SKM-1 treated with dmso at 0.1 percent for 144 hours (cell line): ENCODE data around the gene RAPGEF2.
"Not testable (repeated sequence)": the region's sequence is repeated elsewhere in the genome, so short reads cannot be mapped to it uniquely, and the experiment has no call there.

ENCODE experiments used
- DNase-seq: peaks from one replicate; lab custom pipeline; 2025; ENCODE audit not compliant: unreplicated experiment; lab: John Stamatoyannopoulos, UW

The RAPGEF2 gene

GRCh38 chr4:159098482-159099127 lies 4.3 kb upstream of the RAPGEF2 start:
- no peak for DNase-seq

- DNase-seq: no peak
Measured at GRCh38 chr4:159101988-159102621, 774 bp upstream of the RAPGEF2 start.

- DNase-seq: peak; percentile 27
Measured at GRCh38 chr4:159103384-159103990, 608 bp downstream of the RAPGEF2 start.

- peak; percentile 35 for DNase-seq
Measured at GRCh38 chr4:159104694-159105414, 2.0 kb downstream of the RAPGEF2 start.

- peak; percentile 6 for DNase-seq
Measured at GRCh38 chr4:159105761-159106243, 2.9 kb downstream of the RAPGEF2 start.

- DNase-seq: no peak
Measured at GRCh38 chr4:159106636-159107035, 3.8 kb downstream of the RAPGEF2 start.

- DNase-seq: no peak
Measured at GRCh38 chr4:159107203-159107925, 4.5 kb downstream of the RAPGEF2 start.

- DNase-seq: no peak
Measured at GRCh38 chr4:159108124-159108523, 5.2 kb downstream of the RAPGEF2 start.

- DNase-seq: no peak
Measured at GRCh38 chr4:159110961-159111360, 8.1 kb downstream of the RAPGEF2 start.

- DNase-seq: no peak
Measured at GRCh38 chr4:159111416-159111815, 8.5 kb downstream of the RAPGEF2 start.

- not testable (repeated sequence) for DNase-seq
Measured at GRCh38 chr4:159113366-159113765, 10.5 kb downstream of the RAPGEF2 start.

GRCh38 chr4:159116098-159116497 lies 13.2 kb downstream of the RAPGEF2 start:
- not testable (repeated sequence) for DNase-seq

GRCh38 chr4:159116693-159117092 lies 13.8 kb downstream of the RAPGEF2 start:
- not testable (repeated sequence) for DNase-seq

- no peak for DNase-seq
Measured at GRCh38 chr4:159117564-159117963, 14.7 kb downstream of the RAPGEF2 start.

- DNase-seq: no peak
Measured at GRCh38 chr4:159117968-159118367, 15.1 kb downstream of the RAPGEF2 start.

GRCh38 chr4:159121371-159121770 lies 18.5 kb downstream of the RAPGEF2 start:
- DNase-seq: no peak

- no peak for DNase-seq
Measured at GRCh38 chr4:159126716-159127115, 23.8 kb downstream of the RAPGEF2 start.

- no peak for DNase-seq
Measured at GRCh38 chr4:159127745-159128518, 25.1 kb downstream of the RAPGEF2 start.

- no peak for DNase-seq
Measured at GRCh38 chr4:159129814-159130550, 27.1 kb downstream of the RAPGEF2 start.
